IMR-90 (cell line): Measurements from ENCODE around the gene SPNS2. TPM values are rescaled to one million over a fixed set of nuclear protein-coding genes. Genes with fewer than 3 reads are reported as not detected.

Experiments used
- ATAC-seq: fragments of 200-7000 bp; cut with Tn5 transposase; 2 replicates; pipeline ENCODE4 v1.9.1; 2020; ENCODE audit warnings: low read depth, mild to moderate bottlenecking, moderate library complexity
- BruUV-seq: library from RNA; stranded (reverse); fragments of 400-500 nt; replicated peaks from 2 replicates; lab custom pipeline; 2021; lab: Mats Ljungman, UMichigan
- CTCF ChIA-PET: fragments of 300-600 bp; formaldehyde crosslinking; extraction: SDS; loops from one replicate; lab custom pipeline; 2021; ENCODE audit warnings: antibody characterized with exemption; lab: Yijun Ruan, JAX
- POLR2A ChIA-PET: fragments of 300-600 bp; sonication (Branson Sonifier 250); formaldehyde crosslinking; loops from one replicate; lab custom pipeline; 2022; ENCODE audit warnings: antibody characterized with exemption; ENCODE audit not compliant: unreplicated experiment; lab: Charles Lee
- DNase-seq: peaks from one replicate; pipeline ENCODE4 v3.0.0; 2013
- H2AFZ ChIP-seq: replicated peaks from 2 replicates; pipeline ENCODE3; 2013; ENCODE audit warnings: low read length, mild to moderate bottlenecking; ENCODE audit not compliant: poor library complexity
- H2AK5ac ChIP-seq: 2 replicates; pipeline ENCODE4 v1.6.1; 2013; ENCODE audit warnings: low read depth, low read length, inconsistent platforms
- H2AK9ac ChIP-seq: replicated peaks from 2 replicates; pipeline ENCODE3; 2013; ENCODE audit warnings: mild to moderate bottlenecking, low read depth, low read length, moderate library complexity; ENCODE audit not compliant: poor library complexity
- H2BK120ac ChIP-seq: 2 replicates; pipeline ENCODE4 v1.6.1; 2013; ENCODE audit warnings: low read depth, low read length, inconsistent platforms
- H2BK15ac ChIP-seq: 3 replicates; pipeline ENCODE4 v1.6.1; 2013; ENCODE audit warnings: low read depth, low read length, inconsistent platforms
- H2BK20ac ChIP-seq: 2 replicates; pipeline ENCODE4 v1.6.1; 2013; ENCODE audit warnings: low read depth, mild to moderate bottlenecking, inconsistent platforms, low read length, moderate library complexity
- H2BK5ac ChIP-seq: 2 replicates; pipeline ENCODE4 v1.6.1; 2013; ENCODE audit warnings: mild to moderate bottlenecking, low read depth, low read length, inconsistent platforms; ENCODE audit not compliant: poor library complexity, severe bottlenecking
- H3K14ac ChIP-seq: replicated peaks from 2 replicates; pipeline ENCODE4 v1.6.1; 2013; ENCODE audit warnings: low read depth, low read length, inconsistent platforms
- H3K18ac ChIP-seq: 2 replicates; pipeline ENCODE4 v1.6.1; 2013; ENCODE audit warnings: low read depth, low read length, control low read depth
- H3K23ac ChIP-seq: 2 replicates; pipeline ENCODE4 v1.6.1; 2013; ENCODE audit warnings: low read depth, low read length, inconsistent platforms
- H3K27ac ChIP-seq: 2 replicates; pipeline ENCODE4 v1.5.1; 2013; ENCODE audit warnings: mild to moderate bottlenecking, control low read depth, low read length; ENCODE audit not compliant: insufficient read depth
- H3K27me3 ChIP-seq: 2 replicates; pipeline ENCODE4 v1.6.1; 2013; ENCODE audit warnings: low read length; ENCODE audit not compliant: control insufficient read depth, insufficient read depth
- H3K36me3 ChIP-seq: 2 replicates; pipeline ENCODE4 v1.6.1; 2013; ENCODE audit warnings: low read length, mixed read lengths; ENCODE audit not compliant: control insufficient read depth, insufficient read depth
- H3K4ac ChIP-seq: 2 replicates; pipeline ENCODE4 v1.6.1; 2013; ENCODE audit warnings: low read depth, low read length, inconsistent platforms
- H3K4me1 ChIP-seq: 2 replicates; pipeline ENCODE4 v1.6.1; 2013; ENCODE audit warnings: low read length, mixed read lengths; ENCODE audit not compliant: control insufficient read depth, insufficient read depth
- H3K4me2 ChIP-seq: 2 replicates; pipeline ENCODE4 v1.6.1; 2013; ENCODE audit warnings: low read depth, mild to moderate bottlenecking, control low read depth, low read length, moderate library complexity
- H3K4me3 ChIP-seq: 2 replicates; pipeline ENCODE4 v1.5.1; 2013; ENCODE audit warnings: low read depth, mild to moderate bottlenecking, control low read depth, low read length, moderate library complexity; ENCODE audit not compliant: insufficient read depth
- H3K56ac ChIP-seq: 2 replicates; pipeline ENCODE4 v1.6.1; 2013; ENCODE audit warnings: low read length, inconsistent platforms; ENCODE audit not compliant: insufficient read depth; ENCODE audit errors: extremely low read depth
- H3K79me1 ChIP-seq, 2 experiments: 2 replicates each; pipeline ENCODE4 v1.6.1; 2013; ENCODE audit warnings: low read length in 2 of 2, inconsistent platforms in 1 of 2, low read depth in 1 of 2
- H3K9ac ChIP-seq: 2 replicates; pipeline ENCODE4 v1.6.1; 2013; ENCODE audit warnings: low read depth, low read length, control low read depth
- H3K9me1 ChIP-seq: 2 replicates; pipeline ENCODE4 v1.6.1; 2013; ENCODE audit warnings: low read length, inconsistent platforms; ENCODE audit not compliant: insufficient read depth
- H3K9me3 ChIP-seq: 2 replicates; pipeline ENCODE4 v1.6.1; 2013; ENCODE audit warnings: low read length; ENCODE audit not compliant: control insufficient read depth, insufficient read depth
- H4K20me1 ChIP-seq: 2 replicates; pipeline ENCODE4 v1.6.1; 2013; ENCODE audit warnings: low read length, inconsistent platforms; ENCODE audit not compliant: insufficient read depth
- H4K5ac ChIP-seq: 2 replicates; pipeline ENCODE4 v1.6.1; 2013; ENCODE audit warnings: mild to moderate bottlenecking, low read depth, low read length, control low read depth
- H4K8ac ChIP-seq, 2 experiments: 2 replicates each; pipeline ENCODE4 v1.6.1; 2013; ENCODE audit warnings: low read depth in 2 of 2, low read length in 2 of 2, control low read depth in 1 of 2, inconsistent platforms in 1 of 2
- H4K91ac ChIP-seq: 2 replicates; pipeline ENCODE4 v1.6.1; 2013; ENCODE audit warnings: low read depth, low read length, inconsistent platforms; ENCODE audit not compliant: insufficient read depth
- CEBPB ChIP-seq: IDR thresholded peaks from 2 replicates; pipeline ENCODE4 v1.6.1; 2012; ENCODE audit warnings: low read depth, low read length, improper control_type of control experiment
- ELK1 ChIP-seq: fragments of 150-350 bp; IDR thresholded peaks from 2 replicates; pipeline ENCODE4 v1.6.1; 2016; ENCODE audit warnings: low read depth, mild to moderate bottlenecking, low read length, moderate library complexity, borderline replicate concordance
- NFE2L2 ChIP-seq: fragments of 150-350 bp; IDR thresholded peaks from 2 replicates; pipeline ENCODE4 v1.6.1; 2016; ENCODE audit warnings: low read depth, mild to moderate bottlenecking, low read length
- RAD21 ChIP-seq: IDR thresholded peaks from 2 replicates; pipeline ENCODE4 v1.6.1; 2012; ENCODE audit warnings: low read length, improper control_type of control experiment
- RCOR1 ChIP-seq: IDR thresholded peaks from 2 replicates; pipeline ENCODE4 v1.6.1; 2012; ENCODE audit warnings: mild to moderate bottlenecking, low read length, improper control_type of control experiment; ENCODE audit not compliant: insufficient replicate concordance
- RFX5 ChIP-seq: IDR thresholded peaks from 2 replicates; pipeline ENCODE4 v1.8.0; 2012; ENCODE audit warnings: low read depth, mild to moderate bottlenecking, low read length, moderate library complexity
- SMC3 ChIP-seq: fragments of 150-350 bp; IDR thresholded peaks from 2 replicates; pipeline ENCODE4 v1.6.1; 2016; ENCODE audit warnings: low read depth, mild to moderate bottlenecking, antibody characterized with exemption, low read length, moderate library complexity
- WGBS, 2 experiments: methylation state at CpG; one replicate each; pipeline versions ENCODE4 v1.1.5 to v1.1.7; 2013; ENCODE audit warnings: missing lambda C conversion rate in 2 of 2; ENCODE audit not compliant: insufficient read length in 1 of 2; ENCODE audit errors: extremely low coverage in 2 of 2; 5-methylcytosine and 5-hydroxymethylcytosine counted together
- dilution Hi-C: fragments of 300-500 bp; cut with HindIII; formaldehyde crosslinking; loops from one replicate; pipeline ENCODE4 v1.14.3; 2018; ENCODE audit warnings: low sequenced_read_pairs; ENCODE audit not compliant: unreplicated experiment
- in situ Hi-C: fragments of 300-500 bp; cut with MboI; formaldehyde crosslinking; loops from 3 replicates; pipeline ENCODE4 v1.14.3; 2019; ENCODE audit warnings: low sequenced_read_pairs, inconsistent platforms, mixed read lengths
- intact Hi-C: fragments of 100-400 bp; cut with micrococcal nuclease; formaldehyde crosslinking; loops from 2 replicates; pipeline ENCODE4 v1.10.0; 2022
- polyA plus RNA-seq, 3 experiments: library from polyadenylated mRNA; depleted of rRNA; stranded (reverse); fragments of >200 nt; gene quantifications; 2 replicates each; pipeline ENCODE4 v1.2.3, GENCODE V29; 2012; ENCODE audit warnings: low replicate concordance in 1 of 3
- total RNA-seq: library from RNA; depleted of rRNA; stranded (reverse); fragments of >200 nt; gene quantifications from 2 replicates; pipeline ENCODE4 v1.2.3, GENCODE V29; 2012
- TF ChIP-seq, protein P1 (sequence below): fragments of 150-350 bp; IDR thresholded peaks from 2 replicates; pipeline ENCODE4 v1.6.1; 2017; ENCODE audit warnings: mild to moderate bottlenecking, antibody characterized with exemption, low read length, low read depth
- TF ChIP-seq, protein P2 (sequence below): conservative IDR thresholded peaks from 2 replicates; pipeline ENCODE4 v1.5.1; 2012; ENCODE audit warnings: mild to moderate bottlenecking, low read depth, low read length, improper control_type of control experiment

Gene SPNS2
- total and polyA plus RNA-seq, 2 of the 4 experiments (the other 2 are of a cell fraction): under 0.01 TPM; not detected in 1

DNA sequence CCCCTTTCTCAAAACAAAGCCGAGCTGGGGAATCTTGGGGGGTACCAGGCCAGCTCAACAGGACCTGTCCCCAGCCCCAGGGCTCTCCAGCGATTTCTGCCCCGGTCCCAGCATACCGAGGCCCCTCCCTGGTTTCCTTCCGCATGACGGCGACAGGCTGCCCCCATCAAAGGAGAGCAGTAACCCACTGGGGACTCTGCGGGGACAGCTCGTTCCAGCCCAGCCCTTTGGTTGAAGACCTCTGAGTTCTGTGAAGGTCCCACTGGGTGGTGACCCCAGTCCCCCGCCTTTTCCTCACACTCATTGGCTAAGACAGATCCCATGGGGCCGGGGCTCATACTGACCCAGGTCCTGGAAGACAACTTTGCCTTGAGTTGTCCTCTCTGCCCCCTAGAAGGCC lies 89.7 kb downstream of the SPNS2 start:
- no TSS peak for BruUV-seq
- H3K79me1 ChIP-seq: no peaks in the 10 kb centered on the region
- H3K36me3 ChIP-seq: no peaks in the 10 kb centered on the region
- no peak overlapping the region for H3K56ac ChIP-seq
- no peaks in the 10 kb centered on the region for H4K20me1 ChIP-seq
- no peak overlapping the region for H3K4ac ChIP-seq
- no peak overlapping the region for H4K8ac ChIP-seq
- POLR2A ChIA-PET: no interaction called here
- 17% methylated on average over 1 of the region's 11 CpGs; no CpG with 5 or more reads in 1 of the 2 experiments for WGBS, 2 experiments
- no peak for DNase-seq
- no peak overlapping the region for H3K18ac ChIP-seq
- TF ChIP-seq RAD21 (no peak), NFE2L2 (no peak), SMC3 (no peak), ELK1 (no peak), RFX5 (no peak), RCOR1 (no peak), CEBPB (no peak)
- TF ChIP-seq, protein P1, sequence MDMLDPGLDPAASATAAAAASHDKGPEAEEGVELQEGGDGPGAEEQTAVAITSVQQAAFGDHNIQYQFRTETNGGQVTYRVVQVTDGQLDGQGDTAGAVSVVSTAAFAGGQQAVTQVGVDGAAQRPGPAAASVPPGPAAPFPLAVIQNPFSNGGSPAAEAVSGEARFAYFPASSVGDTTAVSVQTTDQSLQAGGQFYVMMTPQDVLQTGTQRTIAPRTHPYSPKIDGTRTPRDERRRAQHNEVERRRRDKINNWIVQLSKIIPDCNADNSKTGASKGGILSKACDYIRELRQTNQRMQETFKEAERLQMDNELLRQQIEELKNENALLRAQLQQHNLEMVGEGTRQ: no peak
- TF ChIP-seq, protein P2, sequence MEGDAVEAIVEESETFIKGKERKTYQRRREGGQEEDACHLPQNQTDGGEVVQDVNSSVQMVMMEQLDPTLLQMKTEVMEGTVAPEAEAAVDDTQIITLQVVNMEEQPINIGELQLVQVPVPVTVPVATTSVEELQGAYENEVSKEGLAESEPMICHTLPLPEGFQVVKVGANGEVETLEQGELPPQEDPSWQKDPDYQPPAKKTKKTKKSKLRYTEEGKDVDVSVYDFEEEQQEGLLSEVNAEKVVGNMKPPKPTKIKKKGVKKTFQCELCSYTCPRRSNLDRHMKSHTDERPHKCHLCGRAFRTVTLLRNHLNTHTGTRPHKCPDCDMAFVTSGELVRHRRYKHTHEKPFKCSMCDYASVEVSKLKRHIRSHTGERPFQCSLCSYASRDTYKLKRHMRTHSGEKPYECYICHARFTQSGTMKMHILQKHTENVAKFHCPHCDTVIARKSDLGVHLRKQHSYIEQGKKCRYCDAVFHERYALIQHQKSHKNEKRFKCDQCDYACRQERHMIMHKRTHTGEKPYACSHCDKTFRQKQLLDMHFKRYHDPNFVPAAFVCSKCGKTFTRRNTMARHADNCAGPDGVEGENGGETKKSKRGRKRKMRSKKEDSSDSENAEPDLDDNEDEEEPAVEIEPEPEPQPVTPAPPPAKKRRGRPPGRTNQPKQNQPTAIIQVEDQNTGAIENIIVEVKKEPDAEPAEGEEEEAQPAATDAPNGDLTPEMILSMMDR: no peak
- H4K5ac ChIP-seq: no peak overlapping the region
- dilution Hi-C loops: no loop called here
- no peak overlapping the region for H2AFZ ChIP-seq
- no peaks in the 10 kb centered on the region for H3K9me3 ChIP-seq
- no peak overlapping the region for H3K4me2 ChIP-seq
- H3K27ac ChIP-seq: no peak overlapping the region
- no peak overlapping the region for H2BK15ac ChIP-seq
- CTCF ChIA-PET: interaction anchor here (0.8 kb wide), 1 partner anchor 674 kb away, joined by 4 read pairs; no protein-coding TSS in a partner anchor
- no peak overlapping the region for H3K4me3 ChIP-seq
- H3K27me3 ChIP-seq: peaks cover 70% of the 10 kb centered on the region
- H3K14ac ChIP-seq: no peak overlapping the region
- no peak overlapping the region for H2BK20ac ChIP-seq
- H2AK5ac ChIP-seq: no peak overlapping the region
- H3K4me1 ChIP-seq: peaks cover 2% of the 10 kb centered on the region; the same call in 1 of the 2 replicates
- no peak overlapping the region for H2BK120ac ChIP-seq
- H3K23ac ChIP-seq: no peak overlapping the region
- no peak overlapping the region for H2BK5ac ChIP-seq
- no peaks in the 10 kb centered on the region for H3K9me1 ChIP-seq
- intact Hi-C loops: no loop called here
- H2AK9ac ChIP-seq: no peak overlapping the region
- no peak for ATAC-seq
- in situ Hi-C loops: no loop called here
- H3K9ac ChIP-seq: no peak overlapping the region
- no peak overlapping the region for H4K91ac ChIP-seq
